GM19240 (cell line): ENCODE data around the gene FAM20A.
"Not testable (repeated sequence)": the region's sequence is repeated elsewhere in the genome, so short reads cannot be mapped to it uniquely, and the experiment has no call there.

Source experiments
- DNase-seq: peaks from one replicate; pipeline ENCODE4 v3.0.0; 2011; ENCODE audit warnings: low spot score; ENCODE audit not compliant: insufficient read length

Gene FAM20A

DNA sequence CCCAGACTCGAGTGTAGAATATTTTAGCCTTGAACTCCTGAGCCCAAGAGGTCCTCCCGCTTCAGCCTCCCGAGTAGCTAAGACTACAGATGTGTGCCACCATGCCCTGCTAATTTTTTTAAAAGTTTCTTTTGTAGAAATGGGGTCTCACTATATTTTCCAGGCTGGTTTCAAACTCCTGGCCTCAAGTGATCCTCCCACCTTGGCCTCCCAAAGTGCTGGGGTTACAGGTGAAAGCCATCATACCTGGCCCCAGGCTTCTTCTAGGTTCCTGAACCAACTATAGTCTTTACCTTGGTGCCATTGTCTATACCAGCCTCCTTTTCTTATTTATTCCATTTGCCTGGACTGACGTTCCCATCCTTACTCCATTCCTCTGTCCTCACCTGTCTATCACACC lies 106.1 kb downstream of the FAM20A start:
- no peak for DNase-seq

DNA sequence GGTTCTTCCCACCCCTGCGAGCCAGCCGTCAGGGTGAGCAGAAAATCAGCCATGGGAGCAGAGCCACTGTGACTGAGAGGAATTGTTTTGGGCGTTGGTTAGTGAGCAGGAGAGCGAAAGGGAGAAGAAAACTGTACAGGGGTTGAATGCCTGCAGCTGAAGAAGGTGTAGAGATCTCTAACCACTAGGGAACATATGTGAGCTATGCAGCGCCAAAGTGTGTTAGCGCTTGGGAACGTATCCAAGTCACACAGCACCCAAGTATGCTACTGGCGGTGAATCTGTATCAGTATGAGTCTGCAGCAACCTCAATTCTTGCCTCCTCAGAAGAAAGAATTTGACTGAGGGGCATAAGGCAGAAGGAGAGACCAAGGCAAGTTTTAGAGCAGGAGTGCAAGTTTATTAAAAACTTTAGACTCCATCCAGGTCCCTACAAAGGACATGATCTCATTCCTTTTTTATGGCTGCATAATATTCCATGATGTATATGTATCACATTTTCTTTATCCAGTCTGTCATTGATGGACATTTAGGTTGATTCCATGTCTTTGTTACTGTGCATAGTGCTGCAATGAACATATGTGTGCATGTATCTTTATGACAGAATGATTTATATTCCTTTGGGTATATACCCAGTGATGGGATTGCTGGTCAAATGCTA lies 108.6 kb downstream of the FAM20A start:
- DNase-seq: not testable (repeated sequence)

DNA sequence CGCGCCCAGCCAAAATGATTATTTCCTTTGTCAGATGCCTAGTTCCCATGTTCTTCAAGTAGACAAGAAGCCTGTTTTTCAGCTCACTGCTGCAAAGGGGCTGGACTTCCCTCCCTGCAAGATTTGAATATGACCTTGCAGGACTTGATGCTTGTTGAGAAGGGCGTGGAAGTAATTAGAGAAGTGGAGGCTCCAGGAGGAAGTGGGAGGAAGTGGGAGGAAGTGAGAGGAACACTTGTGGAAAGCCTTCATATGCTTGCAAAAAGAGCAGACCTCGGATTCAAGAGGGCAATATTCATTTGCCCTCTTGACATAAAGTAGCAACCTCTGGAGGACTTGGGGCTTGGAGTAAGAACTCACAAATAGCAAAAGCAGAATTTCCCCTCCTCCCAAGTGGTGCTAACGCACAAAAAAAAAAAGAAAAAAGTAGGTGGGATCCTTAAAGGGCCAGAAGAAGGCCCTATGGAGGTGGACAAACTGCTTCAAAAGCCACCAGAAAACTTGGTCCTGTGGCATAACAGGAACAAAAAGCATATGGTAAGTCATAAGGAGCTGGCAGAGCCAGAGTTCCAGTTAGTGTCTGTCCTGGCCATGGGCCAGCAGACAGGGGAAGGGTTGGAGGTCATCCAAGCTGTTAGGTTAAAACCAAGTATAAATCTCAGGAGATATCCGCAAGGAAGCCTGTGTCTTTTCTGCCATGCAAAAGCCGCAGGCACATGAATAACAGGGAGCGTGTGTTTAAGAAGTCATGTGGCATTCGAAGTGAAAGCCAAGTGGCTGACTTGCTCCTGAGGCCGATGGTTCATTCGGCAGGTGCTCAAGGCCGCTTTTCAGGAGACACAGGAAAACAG lies 109.6 kb downstream of the FAM20A start:
- DNase-seq: no peak

DNA sequence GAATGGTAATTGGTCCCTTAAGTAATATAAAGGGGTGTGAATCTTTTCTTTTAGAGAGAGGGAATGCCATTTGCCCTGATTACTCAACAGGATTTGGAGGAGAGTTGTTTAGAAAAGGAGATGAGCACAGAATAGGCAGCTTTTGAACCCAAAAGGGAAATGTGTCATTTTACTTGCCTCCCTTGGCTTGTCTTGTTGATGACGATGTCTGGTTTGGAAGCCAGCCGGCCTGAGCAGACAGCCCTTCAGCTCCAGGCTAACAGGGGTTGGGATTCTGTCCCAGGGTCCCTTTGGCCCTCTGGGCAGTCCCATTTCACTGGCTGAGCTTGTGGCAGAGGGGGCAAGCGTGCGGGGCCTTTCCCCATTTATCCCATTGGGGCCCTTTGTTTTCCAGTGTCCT lies 111.2 kb downstream of the FAM20A start:
- no peak for DNase-seq
